Natural killer cell treated with Interleukin-12 subunit alpha and Interleukin-12 subunit beta and Interleukin-15 and Interleukin-18, amount 100 ng/mL, for 72 hours (primary cell): Measurements from ENCODE around the gene RANGAP1. TPM values are rescaled to one million over a fixed set of nuclear protein-coding genes. Genes with fewer than 3 reads are reported as not detected.
A peak's percentile ranks its signal among the peaks of the same experiment; 100 is the strongest.

Experiments
- ATAC-seq, 2 donors: fragments of 150-1000 bp; cut with Tn5 transposase in 1 of 2; sonication (Bioruptor Pico), chemical (Tn5 transposase) in 1 of 2; 2 replicates each; pipeline ENCODE4 v1.10.0; 2021
- DNase-seq: peaks from one replicate; pipeline ENCODE4 v3.0.0; 2022; ENCODE audit warnings: low spot score
- H3K27ac Mint-ChIP-seq, 2 donors: 1 replicate in 1 of 2; 2 replicates in 1 of 2; pipeline ENCODE4 v1.8.0; 2022; ENCODE audit warnings: mixed read lengths in 2 of 2, mild to moderate bottlenecking in 1 of 2, moderate library complexity in 1 of 2
- H3K27me3 Mint-ChIP-seq, 2 donors: 1 replicate in 1 of 2; 2 replicates in 1 of 2; pipeline ENCODE4 v1.8.0; 2022; ENCODE audit warnings: mixed read lengths in 2 of 2
- H3K36me3 Mint-ChIP-seq: one replicate; pipeline ENCODE4 v1.8.0; 2022; ENCODE audit warnings: mixed read lengths
- H3K4me1 Mint-ChIP-seq, 2 donors: 1 replicate in 1 of 2; 2 replicates in 1 of 2; pipeline ENCODE4 v1.8.0; 2022; ENCODE audit warnings: low read depth in 2 of 2, mixed read lengths in 2 of 2, mild to moderate bottlenecking in 1 of 2
- H3K4me3 Mint-ChIP-seq: one replicate; pipeline ENCODE4 v1.8.0; 2022; ENCODE audit warnings: mixed read lengths
- H3K9me3 Mint-ChIP-seq: 2 replicates; pipeline ENCODE4 v1.8.0; 2022; ENCODE audit warnings: mixed read lengths
- total RNA-seq, 2 donors: library from RNA; stranded (reverse); gene quantifications; one replicate each; pipeline ENCODE4 v1.2.3, GENCODE V29; 2022

Gene RANGAP1
- total RNA-seq, 2 donors from 2014 or later = 101 to 216 TPM

GRCh38 chr22:41198027-41198580, 87.9 kb downstream of the RANGAP1 start:
- DNase-seq = no peak
- H3K27ac Mint-ChIP-seq = peak overlapping the region in 1 of 2 donors; percentile 70
- no peaks in the 10 kb centered on the region for H3K9me3 Mint-ChIP-seq
- H3K27me3 Mint-ChIP-seq = peaks cover 6 to 10% of the 10 kb centered on the region in 2 donors
- no peaks in the 10 kb centered on the region for H3K36me3 Mint-ChIP-seq
- peak overlapping the region; percentile 92 for H3K4me3 Mint-ChIP-seq
- ATAC-seq = no peak
- peaks cover 8 to 14% of the 10 kb centered on the region in 2 donors for H3K4me1 Mint-ChIP-seq

- H3K27me3 Mint-ChIP-seq = peaks cover 4 to 7% of the 10 kb centered on the region in 2 donors
- H3K27ac Mint-ChIP-seq = peak overlapping the region in 1 of 2 donors; percentile 70
- peak overlapping the region; percentile 92 for H3K4me3 Mint-ChIP-seq
- DNase-seq (peak; percentile 90), ATAC-seq (peak; percentile 95 to 96)
- no peaks in the 10 kb centered on the region for H3K36me3 Mint-ChIP-seq
- peaks cover 8 to 14% of the 10 kb centered on the region in 2 donors for H3K4me1 Mint-ChIP-seq
- no peaks in the 10 kb centered on the region for H3K9me3 Mint-ChIP-seq
These were observed 88.7 kb downstream of the RANGAP1 start for GRCh38 chr22:41197038-41197972.

Other genes with a start within 250 kb of the RANGAP1 start
- gene EP300, start 193.6 kb downstream of the RANGAP1 start, total RNA-seq = 100 to 1,000 TPM in 1 of 2 donors, 10 to 100 TPM in 1; 92.0 to 106 TPM
- gene L3MBTL2, start 80.9 kb downstream of the RANGAP1 start, total RNA-seq = 10 to 100 TPM; 42.6 to 71.1 TPM
- under 1 TPM; 0.40 to 0.45 TPM for gene CHADL, start 45.3 kb downstream of the RANGAP1 start, total RNA-seq
- 10 to 100 TPM; 51.2 to 68.9 TPM for gene ZC3H7B, start 15.3 kb upstream of the RANGAP1 start, total RNA-seq
- gene TEF, start 95.8 kb upstream of the RANGAP1 start, total RNA-seq = 1 to 10 TPM; 3.8 to 4.3 TPM
- gene TOB2, start 160.6 kb upstream of the RANGAP1 start, total RNA-seq = 10 to 100 TPM; 31.7 to 45.4 TPM
- gene PHF5A, start 182.5 kb upstream of the RANGAP1 start, total RNA-seq = 10 to 100 TPM; 58.7 to 83.8 TPM
- 100 to 1,000 TPM; 109 to 113 TPM for gene ACO2, start 182.9 kb upstream of the RANGAP1 start, total RNA-seq